Lung (tissue), 12 donors: ENCODE results near the gene DUOXA1. TPM values are rescaled to one million over a fixed set of nuclear protein-coding genes. Genes with fewer than 3 reads are reported as not detected.

ENCODE experiments used
- ATAC-seq: fragments of 200-7000 bp; cut with Tn5 transposase; one replicate; pipeline ENCODE4 v1.9.1; 2020; ENCODE audit warnings: moderate number of reproducible peaks; ENCODE audit not compliant: insufficient read depth, low FRiP score
- DNase-seq, 3 donors: peaks; one replicate each; pipeline ENCODE4 v3.0.0-alpha.2; 2013 to 2017
- H3K27ac ChIP-seq, 2 donors: one replicate each; pipeline ENCODE4 v1.5.1; 2013; ENCODE audit warnings: mild to moderate bottlenecking in 2 of 2, moderate library complexity in 2 of 2, control low read depth in 1 of 2, inconsistent platforms in 1 of 2, low read depth in 1 of 2, low read length in 1 of 2
- H3K27me3 ChIP-seq, 3 donors: one replicate each; pipeline ENCODE4 v1.5.1; 2013; ENCODE audit warnings: low read length in 2 of 3; ENCODE audit not compliant: control insufficient read depth in 3 of 3, insufficient read depth in 3 of 3
- H3K36me3 ChIP-seq, 4 donors: one replicate each; pipeline ENCODE4 v1.5.1; 2013; ENCODE audit warnings: low read length in 4 of 4, mild to moderate bottlenecking in 1 of 4, moderate library complexity in 1 of 4; ENCODE audit not compliant: control insufficient read depth in 4 of 4, insufficient read depth in 4 of 4
- H3K4me1 ChIP-seq, 5 donors: one replicate each; pipeline ENCODE4 v1.5.1; 2013; ENCODE audit warnings: low read length in 5 of 5, mild to moderate bottlenecking in 2 of 5, moderate library complexity in 1 of 5; ENCODE audit not compliant: control insufficient read depth in 5 of 5, insufficient read depth in 5 of 5
- H3K4me3 ChIP-seq: one replicate; pipeline ENCODE4 v1.5.1; 2013; ENCODE audit warnings: mild to moderate bottlenecking, control low read depth, moderate library complexity
- H3K9ac ChIP-seq, 2 donors: one replicate each; pipeline ENCODE4 v1.5.1; 2013; ENCODE audit warnings: low read length in 2 of 2, control low read depth in 1 of 2; ENCODE audit not compliant: insufficient read depth in 1 of 2
- H3K9me3 ChIP-seq, 4 donors: one replicate each; pipeline ENCODE4 v1.5.1; 2013; ENCODE audit warnings: low read length in 3 of 4, mild to moderate bottlenecking in 1 of 4, moderate library complexity in 1 of 4; ENCODE audit not compliant: control insufficient read depth in 4 of 4, insufficient read depth in 3 of 4
- WGBS, 2 donors: extraction: QIAGEN DNeasy Blood & Tissue Kit; methylation state at CpG; one replicate each; pipeline ENCODE4 v1.1.7; 2013; 5-methylcytosine and 5-hydroxymethylcytosine counted together
- polyA plus RNA-seq, 2 donors: library from polyadenylated mRNA; stranded (reverse); fragments of 200-250 nt; gene quantifications; one replicate each; pipeline ENCODE4 v1.2.1, GENCODE V29; 2013
- total RNA-seq, 2 donors: library from RNA; depleted of rRNA in 1 of 2; stranded (reverse); fragments of >200 nt in 1 of 2; gene quantifications; one replicate each; pipeline ENCODE4 v1.2.1, GENCODE V29; 2014 to 2021
- TF ChIP-seq, protein P1 (sequence below): IDR thresholded peaks from 2 replicates; pipeline ENCODE4 v1.5.1; 2012; ENCODE audit warnings: mild to moderate bottlenecking; ENCODE audit errors: control extremely low read depth, extremely low read depth
- donor health status: control.
- donor health status: control.
- donor health status: Bipolar disorder and iron deficiency.
- donor health status: healthy.
- donor health status: DM: yes; HTN: yes; CAD: no.

Gene DUOXA1
- total and polyA plus RNA-seq, 4 donors, result 42.6 to 203 (median 108) TPM

GRCh38 chr15:45120081-45120972 is 9.4 kb downstream of the DUOXA1 start:
- peaks cover 0 to 10% (median 0%) of the 10 kb centered on the region in 4 donors for H3K9me3 ChIP-seq
- no peak overlapping the region for H3K27ac ChIP-seq
- no peak overlapping the region for H3K9ac ChIP-seq
- TF ChIP-seq, protein P1, sequence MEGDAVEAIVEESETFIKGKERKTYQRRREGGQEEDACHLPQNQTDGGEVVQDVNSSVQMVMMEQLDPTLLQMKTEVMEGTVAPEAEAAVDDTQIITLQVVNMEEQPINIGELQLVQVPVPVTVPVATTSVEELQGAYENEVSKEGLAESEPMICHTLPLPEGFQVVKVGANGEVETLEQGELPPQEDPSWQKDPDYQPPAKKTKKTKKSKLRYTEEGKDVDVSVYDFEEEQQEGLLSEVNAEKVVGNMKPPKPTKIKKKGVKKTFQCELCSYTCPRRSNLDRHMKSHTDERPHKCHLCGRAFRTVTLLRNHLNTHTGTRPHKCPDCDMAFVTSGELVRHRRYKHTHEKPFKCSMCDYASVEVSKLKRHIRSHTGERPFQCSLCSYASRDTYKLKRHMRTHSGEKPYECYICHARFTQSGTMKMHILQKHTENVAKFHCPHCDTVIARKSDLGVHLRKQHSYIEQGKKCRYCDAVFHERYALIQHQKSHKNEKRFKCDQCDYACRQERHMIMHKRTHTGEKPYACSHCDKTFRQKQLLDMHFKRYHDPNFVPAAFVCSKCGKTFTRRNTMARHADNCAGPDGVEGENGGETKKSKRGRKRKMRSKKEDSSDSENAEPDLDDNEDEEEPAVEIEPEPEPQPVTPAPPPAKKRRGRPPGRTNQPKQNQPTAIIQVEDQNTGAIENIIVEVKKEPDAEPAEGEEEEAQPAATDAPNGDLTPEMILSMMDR, result no peak
- H3K27me3 ChIP-seq, result peaks cover 3 to 33% (median 31%) of the 10 kb centered on the region in 3 donors
- H3K36me3 ChIP-seq, result peaks cover 0 to 3% (median 0%) of the 10 kb centered on the region in 4 donors
- no peak overlapping the region for H3K4me3 ChIP-seq
- 94% methylated on average over 10 of the region's 10 CpGs for WGBS, 2 donors
- peaks cover 0 to 11% (median 0%) of the 10 kb centered on the region in 5 donors for H3K4me1 ChIP-seq
- DNase-seq (no peak), ATAC-seq (no peak)

DNA sequence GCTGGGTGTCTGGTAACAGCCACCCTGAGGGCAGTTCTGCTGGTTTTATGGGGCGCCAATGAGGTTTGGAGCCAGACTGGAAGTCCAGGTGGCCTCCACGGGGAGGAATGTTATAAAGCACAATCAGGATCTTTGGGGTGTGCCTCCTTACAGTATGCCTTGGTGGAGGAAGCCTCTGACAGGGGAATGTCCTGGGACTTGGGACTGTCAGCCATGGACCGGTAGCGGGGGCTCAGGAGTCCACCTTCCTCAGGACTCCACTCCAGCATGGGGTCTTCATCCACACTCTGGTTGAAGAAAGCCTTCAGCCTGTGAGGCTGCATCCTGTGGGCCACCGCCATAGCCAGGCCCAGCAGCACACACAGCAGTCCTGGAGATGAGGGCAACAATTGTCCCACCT is 10.7 kb downstream of the DUOXA1 start:
- no peak overlapping the region for H3K9ac ChIP-seq
- DNase-seq, result no peak
- peaks cover 3 to 39% (median 37%) of the 10 kb centered on the region in 3 donors for H3K27me3 ChIP-seq
- H3K27ac ChIP-seq, result no peak overlapping the region
- H3K36me3 ChIP-seq, result peaks cover 0 to 3% (median 0%) of the 10 kb centered on the region in 4 donors
- WGBS, 2 donors, result 90 to 98% methylated on average over 5 of the region's 5 CpGs
- ATAC-seq, result no peak
- H3K9me3 ChIP-seq, result peaks cover 0 to 15% (median 0%) of the 10 kb centered on the region in 4 donors
- H3K4me3 ChIP-seq, result no peak overlapping the region
- TF ChIP-seq, protein P1, result no peak
- H3K4me1 ChIP-seq, result peaks cover 0 to 13% (median 0%) of the 10 kb centered on the region in 5 donors

GRCh38 chr15:45118131-45118588 is 11.5 kb downstream of the DUOXA1 start:
- H3K27ac ChIP-seq, result no peak overlapping the region
- peaks cover 0 to 16% (median 0%) of the 10 kb centered on the region in 4 donors for H3K9me3 ChIP-seq
- DNase-seq (peak; percentile 94 to 95 (median 95)), ATAC-seq (peak; percentile 92)
- peaks cover 3 to 47% (median 45%) of the 10 kb centered on the region in 3 donors for H3K27me3 ChIP-seq
- TF ChIP-seq, protein P1, result peak; percentile 93
- peaks cover 0 to 13% (median 0%) of the 10 kb centered on the region in 5 donors for H3K4me1 ChIP-seq
- no peak overlapping the region for H3K4me3 ChIP-seq
- H3K36me3 ChIP-seq, result peaks cover 0 to 3% (median 0%) of the 10 kb centered on the region in 4 donors
- H3K9ac ChIP-seq, result no peak overlapping the region
- WGBS, 2 donors, result 0 to 2% methylated on average over 14 of the region's 14 CpGs
